HG03439 (cell line): ENCODE results near the gene SAMHD1.
"Not testable (repeated sequence)": the region's sequence is repeated elsewhere in the genome, so short reads cannot be mapped to it uniquely, and the experiment has no call there.

ENCODE experiments used
- ATAC-seq: cut with Tn5 transposase; IDR thresholded peaks from one replicate; pipeline ENCODE4 v1.9.1; 2021; ENCODE audit warnings: mild to moderate bottlenecking, moderate library complexity; ENCODE audit not compliant: unreplicated experiment

Gene SAMHD1

DNA sequence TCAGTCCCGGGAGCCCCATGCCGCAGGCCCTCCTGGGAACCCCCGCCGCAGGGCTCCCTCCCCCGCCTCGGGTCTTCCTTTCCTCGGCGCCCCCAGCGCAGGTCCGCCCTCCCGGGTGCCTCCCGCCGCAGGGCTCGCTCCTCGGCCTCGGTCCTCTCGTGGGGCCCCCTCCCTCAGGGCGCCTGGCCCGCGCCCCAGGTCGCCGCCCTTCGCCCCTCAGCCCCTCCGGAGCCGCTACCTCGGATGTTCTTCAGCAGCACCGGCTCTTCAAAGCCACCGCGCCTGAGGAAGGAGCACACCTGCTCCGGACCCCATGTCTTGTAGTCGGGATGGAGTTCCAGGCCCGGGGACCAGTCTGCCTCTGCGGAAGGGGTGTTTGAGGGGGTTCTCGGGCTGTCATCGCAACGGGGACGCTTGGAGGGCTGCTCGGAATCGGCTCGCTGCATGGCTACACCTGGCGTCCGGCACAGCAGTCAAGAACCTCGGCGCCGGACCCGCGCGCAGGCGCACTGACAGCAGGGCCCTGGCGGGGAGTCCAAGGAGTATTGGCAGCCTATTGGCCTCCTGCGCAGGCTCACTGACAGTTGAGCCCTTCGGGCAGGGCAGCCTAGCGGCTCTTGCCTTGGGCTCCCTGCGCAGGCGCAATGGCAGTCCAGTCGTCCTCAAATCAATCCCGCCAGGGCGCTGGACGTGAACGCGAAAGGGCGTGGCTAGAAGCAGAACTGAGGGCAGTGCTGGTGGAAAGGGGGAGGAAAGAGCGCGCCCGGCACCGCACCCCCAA, at the start of gene SAMHD1:
Gene SAMHD1 (minus strand): TSS at position 511 of the 781 bp plus-strand sequence. CDS start 65 bp downstream, at position 446.
- peak; percentile 91 for ATAC-seq

DNA sequence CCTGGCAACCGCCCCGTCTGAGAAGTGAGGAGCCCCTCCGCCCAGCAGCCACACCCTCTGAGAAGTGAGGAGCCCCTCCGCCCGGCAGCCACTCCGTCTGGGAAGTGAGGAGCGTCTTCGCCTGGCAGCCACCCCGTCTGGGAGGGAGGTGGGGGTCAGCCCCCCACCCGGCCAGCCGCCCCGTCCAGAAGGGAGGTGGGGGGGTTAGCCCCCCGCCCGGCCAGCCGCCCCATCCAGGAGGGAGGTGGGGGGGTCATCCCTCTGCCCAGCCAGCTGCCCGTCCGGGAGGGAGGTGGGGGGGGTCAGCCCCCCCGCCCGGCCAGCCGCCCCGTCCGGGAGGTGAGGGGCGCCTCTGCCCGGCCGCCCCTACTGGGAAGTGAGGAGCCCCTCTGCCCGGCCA, 48.7 kb upstream of the SAMHD1 start:
- not testable (repeated sequence) for ATAC-seq

- ATAC-seq = no peak
Measured at GRCh38 chr20:36998652-36999051, 47.1 kb upstream of the SAMHD1 start.

DNA sequence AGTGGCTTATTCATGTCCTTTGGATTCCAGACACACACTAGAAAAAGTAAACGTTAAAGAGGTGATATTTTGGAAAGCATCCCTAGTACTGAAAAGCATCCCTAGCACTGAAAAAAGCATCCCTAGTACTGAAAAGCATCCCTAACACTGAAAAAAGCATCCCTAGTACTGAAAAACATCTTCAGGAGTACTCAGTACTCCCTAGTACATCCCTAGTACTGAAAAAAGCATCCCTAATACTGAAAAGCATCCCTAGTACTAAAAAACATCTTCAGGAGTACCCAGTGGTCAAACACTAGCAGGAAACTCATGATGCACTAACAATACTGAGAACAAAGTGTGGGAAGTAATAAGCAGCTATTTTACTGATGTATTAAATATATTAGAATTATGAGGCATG, 45.6 kb upstream of the SAMHD1 start:
- ATAC-seq = no peak

DNA sequence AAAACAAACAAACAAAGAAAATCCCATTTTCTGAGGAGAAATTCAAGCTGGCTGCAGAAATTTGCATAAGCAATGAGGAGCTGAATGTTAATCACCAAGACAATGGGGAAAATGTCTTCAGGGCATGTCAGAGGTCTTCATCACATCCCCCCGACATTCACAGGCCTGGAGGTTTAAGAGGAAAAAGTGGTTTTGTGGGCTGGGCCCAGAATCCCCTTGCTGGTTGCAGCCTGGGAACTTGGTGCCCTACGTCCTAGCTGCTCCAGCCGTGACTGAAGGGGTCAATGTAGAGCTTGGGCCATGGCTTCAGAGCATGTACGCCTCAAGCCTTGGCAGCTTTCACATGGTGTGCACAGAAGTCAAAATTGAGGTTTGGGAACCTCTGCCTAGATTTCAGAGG, 42.7 kb upstream of the SAMHD1 start:
- not testable (repeated sequence) for ATAC-seq

- ATAC-seq = no peak
Measured at GRCh38 chr20:36992802-36993334, 41.4 kb upstream of the SAMHD1 start.

DNA sequence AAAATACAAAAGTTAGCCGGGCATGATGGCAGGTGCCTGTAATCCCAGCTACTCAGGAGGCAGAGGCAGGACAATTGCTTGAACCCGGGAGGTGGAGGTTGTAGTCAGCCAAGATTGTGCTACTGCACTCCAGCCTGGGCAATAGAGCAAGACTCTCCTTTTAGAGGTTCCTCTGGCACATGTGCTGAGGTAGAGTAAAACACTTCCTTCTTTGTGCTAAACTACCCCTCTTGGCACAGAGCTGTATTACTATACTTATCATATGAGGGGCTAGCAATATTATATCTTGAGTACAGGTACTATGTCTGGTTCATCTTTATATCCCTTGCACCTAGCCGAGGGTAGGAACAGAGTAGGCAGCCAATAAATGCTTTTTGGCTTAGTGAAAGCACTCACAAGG, 40.2 kb upstream of the SAMHD1 start:
- no peak for ATAC-seq

DNA sequence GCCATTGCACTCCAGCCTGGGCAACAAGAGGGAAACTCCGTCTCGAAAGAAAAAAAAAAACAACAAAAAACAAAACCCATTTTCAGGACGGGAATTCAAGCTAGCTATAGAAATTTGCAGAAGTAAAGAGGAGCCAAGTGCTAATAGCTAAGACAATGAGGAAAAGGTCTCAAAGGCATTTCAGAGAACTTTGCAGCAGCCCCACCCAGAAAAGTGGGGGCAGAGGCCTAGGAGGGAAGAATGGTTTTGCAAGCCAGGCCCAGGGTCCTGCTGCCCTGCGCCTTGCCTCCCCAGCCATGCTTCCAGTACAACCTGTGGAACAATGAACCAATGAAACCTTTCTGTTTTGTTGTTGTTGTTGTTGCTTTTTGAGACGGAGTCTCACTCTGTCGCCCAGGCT, 38.3 kb upstream of the SAMHD1 start:
- ATAC-seq = no peak

- no peak for ATAC-seq
Measured at GRCh38 chr20:36988494-36988966, 37.0 kb upstream of the SAMHD1 start.

GRCh38 chr20:36984257-36984638, 32.7 kb upstream of the SAMHD1 start:
- ATAC-seq = no peak

GRCh38 chr20:36975099-36975818, 23.8 kb upstream of the SAMHD1 start:
- no peak for ATAC-seq

GRCh38 chr20:36974660-36975059, 23.2 kb upstream of the SAMHD1 start:
- no peak for ATAC-seq

DNA sequence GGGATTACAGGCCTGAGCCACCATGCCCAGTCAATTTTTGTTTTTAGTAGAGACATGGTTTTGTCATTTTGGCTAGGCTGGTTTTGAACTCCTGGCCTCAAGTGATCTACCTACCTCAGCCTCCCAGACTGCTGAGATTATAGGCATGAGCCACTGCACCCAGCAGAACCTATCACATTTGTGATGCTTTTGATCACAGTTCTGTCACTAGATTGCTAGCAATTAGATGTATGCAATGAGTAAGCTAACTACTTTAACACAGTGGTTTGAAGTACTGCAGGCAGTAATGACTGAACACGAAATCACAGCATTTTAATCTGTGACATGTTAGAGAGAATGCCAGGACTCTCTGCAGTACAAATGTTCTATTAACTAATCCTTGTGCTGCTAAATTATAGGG, 19.6 kb upstream of the SAMHD1 start:
- no peak for ATAC-seq

- ATAC-seq = no peak
Measured at GRCh38 chr20:36969478-36970186, 18.1 kb upstream of the SAMHD1 start.

GRCh38 chr20:36969051-36969450, 17.5 kb upstream of the SAMHD1 start:
- no peak for ATAC-seq

DNA sequence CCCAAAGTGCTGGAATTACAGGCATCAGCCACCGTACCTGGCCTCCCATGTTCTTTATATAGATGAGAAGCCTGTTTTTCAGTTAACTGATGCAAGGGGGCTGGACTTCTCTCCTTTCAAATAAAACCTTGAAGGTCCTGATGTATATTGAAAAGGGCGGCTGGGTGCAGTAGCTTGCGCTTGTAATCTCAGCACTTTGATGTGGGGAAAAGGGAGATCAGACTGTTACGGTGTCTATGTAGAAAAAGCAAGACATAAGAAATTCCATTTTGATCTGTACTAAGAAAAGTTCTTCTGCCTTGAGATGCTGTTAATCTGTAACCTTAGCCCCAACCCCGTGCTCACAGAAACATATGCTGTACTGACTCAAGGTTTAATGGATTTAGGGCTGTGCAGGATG, 16.1 kb upstream of the SAMHD1 start:
- ATAC-seq = no peak

DNA sequence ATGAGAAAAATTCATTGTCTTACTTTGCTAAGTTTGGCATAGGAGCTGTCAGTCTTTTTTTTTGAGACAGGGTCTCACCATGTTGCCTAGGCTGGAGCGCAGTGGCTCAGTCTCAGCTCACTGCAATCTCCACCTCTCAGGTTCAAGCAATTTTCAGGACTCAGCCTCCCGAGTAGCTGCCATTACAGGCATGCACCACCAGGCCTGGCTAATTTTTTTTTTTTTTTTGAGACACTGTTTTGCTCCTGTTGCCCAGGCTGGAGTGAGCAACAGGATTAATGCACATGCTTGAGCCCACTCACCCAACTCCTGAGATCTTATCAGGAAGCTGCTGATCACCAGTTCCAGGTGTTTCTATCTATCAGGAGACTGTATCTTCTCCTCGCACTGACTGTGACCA, 15.5 kb upstream of the SAMHD1 start:
- not testable (repeated sequence) for ATAC-seq

GRCh38 chr20:36962354-36962941, 10.9 kb upstream of the SAMHD1 start:
- ATAC-seq = not testable (repeated sequence)

DNA sequence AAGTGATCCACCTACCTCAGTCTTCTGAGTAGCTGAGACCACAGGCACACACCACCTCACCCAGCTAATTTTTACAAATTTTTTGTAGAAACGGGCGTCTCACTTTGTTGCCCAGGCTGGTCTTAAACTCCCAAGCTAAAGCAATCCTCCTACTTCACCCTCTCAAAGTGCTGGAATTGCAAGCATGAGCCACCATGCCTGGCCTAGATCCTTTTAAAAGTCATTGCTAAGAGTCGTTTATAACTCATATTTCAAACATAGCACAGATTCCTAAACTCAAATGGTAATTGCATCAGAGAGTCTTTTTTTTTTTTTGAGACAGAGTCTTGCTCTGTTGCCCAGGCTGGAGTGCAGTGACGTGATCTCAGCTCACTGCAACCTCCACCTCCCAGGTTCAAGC, 7.7 kb upstream of the SAMHD1 start:
- no peak for ATAC-seq

DNA sequence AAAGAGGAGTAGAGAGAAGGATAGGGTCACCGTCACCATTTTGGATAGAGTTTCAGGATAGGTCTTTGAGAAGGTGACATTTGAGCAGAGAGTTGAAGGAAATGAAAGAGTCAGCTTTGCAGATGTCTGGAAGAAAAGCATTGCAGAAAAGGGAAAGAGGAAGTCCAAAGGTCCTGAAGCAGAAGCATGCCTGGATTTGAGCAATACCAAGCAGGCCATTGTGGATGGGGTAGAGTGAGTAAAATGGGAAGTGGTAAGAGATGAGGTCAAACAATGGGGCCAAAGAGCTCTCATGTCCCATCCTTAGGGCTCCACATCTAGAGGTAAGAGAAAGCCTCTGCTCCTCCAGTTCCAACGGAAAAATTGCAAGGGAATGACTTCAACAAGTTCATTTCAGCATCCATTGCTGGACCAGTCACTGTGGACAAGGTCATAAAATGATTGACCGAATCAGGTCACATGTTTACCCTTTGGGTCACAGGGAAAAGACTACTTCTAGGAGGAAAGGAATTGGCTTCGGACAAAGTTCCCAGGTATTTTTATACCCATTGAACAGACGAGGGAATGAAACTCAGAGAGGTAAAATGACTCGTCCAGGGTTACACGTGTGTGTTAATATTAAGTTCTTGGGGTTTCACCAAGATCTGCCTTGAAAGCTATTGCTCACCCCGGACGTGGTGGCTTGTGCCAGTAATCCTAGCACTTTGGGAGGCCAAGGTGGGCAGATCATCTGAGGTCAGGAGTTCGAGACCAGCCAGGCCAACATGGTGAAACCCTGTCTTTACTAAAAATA, 6.6 kb upstream of the SAMHD1 start:
- no peak for ATAC-seq
